Ramos (cell line): ENCODE measurements around the gene EFCAB3.
"Not testable (repeated sequence)": the region's sequence is repeated elsewhere in the genome, so short reads cannot be mapped to it uniquely, and the experiment has no call there.

Experiments
- in situ Hi-C: fragments of 300-500 bp; cut with MboI; formaldehyde crosslinking; loops from one replicate; pipeline ENCODE4 v1.14.3; 2022; ENCODE audit warnings: low sequenced_read_pairs; ENCODE audit not compliant: unreplicated experiment

Gene EFCAB3

DNA sequence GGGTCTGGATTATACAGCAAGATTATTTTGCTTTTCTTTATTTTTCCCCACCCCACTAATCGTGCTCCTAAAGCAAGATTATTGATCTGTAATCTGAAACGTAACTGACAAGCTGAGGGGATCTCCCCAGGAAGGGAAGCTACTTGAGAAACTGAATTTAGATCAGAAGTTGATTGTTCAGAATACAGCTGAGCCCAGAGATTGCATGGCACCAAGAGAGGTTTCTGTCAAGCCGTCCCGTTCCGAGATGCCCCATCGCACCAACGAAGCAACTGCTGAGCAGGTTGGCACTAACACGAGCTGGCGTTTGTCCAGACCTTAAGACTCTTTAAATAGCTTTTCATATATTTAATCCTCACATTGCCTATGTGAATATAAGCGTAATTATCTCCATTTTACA is 78.1 kb downstream of the EFCAB3 start:
- in situ Hi-C loops: not testable (repeated sequence)

DNA sequence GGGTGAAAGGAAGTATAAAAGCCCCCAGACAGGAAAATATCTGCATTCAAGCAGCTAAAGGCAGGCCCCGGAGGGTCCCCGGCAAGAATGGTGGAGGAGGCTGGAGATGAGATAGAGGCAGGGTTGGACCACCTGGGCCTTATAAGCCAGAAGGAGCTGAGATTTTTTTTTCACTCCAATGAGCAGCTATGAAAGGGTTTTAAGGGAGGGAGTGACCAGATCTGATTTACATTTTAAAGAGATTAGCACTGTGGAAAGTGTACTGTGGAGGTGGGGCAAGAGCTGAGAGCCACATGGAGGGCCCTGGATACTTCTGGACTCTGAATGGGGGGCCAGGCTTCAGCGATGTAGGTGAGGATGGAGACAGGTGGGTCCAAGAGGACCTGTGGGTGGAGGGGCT is 84.1 kb downstream of the EFCAB3 start:
- in situ Hi-C loops: not testable (repeated sequence)

DNA sequence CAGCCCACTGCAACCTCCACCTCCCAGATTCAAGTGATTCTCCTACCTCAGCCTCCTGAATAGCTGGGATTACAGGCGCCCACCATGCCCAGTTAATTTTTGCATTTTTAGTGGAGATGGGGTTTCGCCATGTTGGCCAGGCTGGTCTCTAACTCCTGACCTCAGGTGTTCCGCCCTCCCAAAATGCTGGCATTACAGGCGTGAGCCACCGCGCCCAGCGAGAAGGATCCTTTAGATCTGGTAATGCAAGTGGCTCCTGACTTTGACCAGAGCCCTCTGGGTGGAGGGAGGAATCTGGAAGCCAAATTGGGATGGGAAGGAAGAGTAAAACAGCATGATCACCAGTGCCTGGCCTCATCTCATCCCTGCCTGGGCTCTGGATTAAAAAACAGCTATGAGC is 84.9 kb downstream of the EFCAB3 start:
- in situ Hi-C loops: not testable (repeated sequence)
